SK-N-MC (cell line): Measurements from ENCODE around the gene MYBPC1.
"Not testable (repeated sequence)": the region's sequence is repeated elsewhere in the genome, so short reads cannot be mapped to it uniquely, and the experiment has no call there.

Experiments used
- EZH2 ChIP-seq: fragments of 200-600 bp; sonication (generic); IDR thresholded peaks from one replicate; pipeline ENCODE4 v1.6.1; 2017; ENCODE audit warnings: antibody characterized with exemption
- FOXP2 ChIP-seq: optimal IDR thresholded peaks from 2 replicates; pipeline ENCODE3; 2011; ENCODE audit warnings: mild to moderate bottlenecking, moderate library complexity; ENCODE audit not compliant: insufficient read depth; ENCODE audit errors: extremely low read length, control extremely low read depth
- POLR2AphosphoS5 ChIP-seq: IDR thresholded peaks from 2 replicates; pipeline ENCODE4 v1.6.1; 2012; ENCODE audit warnings: mild to moderate bottlenecking, low read depth, low read length, borderline replicate concordance

DNA sequence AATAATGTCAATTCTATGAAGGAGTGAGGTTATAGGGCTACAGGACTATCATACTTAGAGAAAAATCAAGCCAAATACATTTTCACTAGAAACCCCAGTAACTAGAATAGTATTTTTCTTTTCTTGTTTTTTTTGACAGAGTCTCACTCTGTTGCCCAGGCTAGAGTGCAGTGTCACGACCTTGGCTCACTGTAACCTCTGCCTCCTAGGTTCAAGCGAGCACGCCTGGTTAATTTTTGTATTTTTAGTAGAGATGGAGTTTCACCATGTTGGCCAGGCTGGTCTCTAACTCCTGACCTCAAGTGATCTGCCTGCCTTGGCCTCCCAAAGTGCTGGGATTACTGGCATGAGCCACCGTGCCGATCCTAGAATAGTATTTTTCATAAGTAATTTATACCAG, 139.7 kb downstream of the MYBPC1 start:
- not testable (repeated sequence) for TF ChIP-seq POLR2AphosphoS5, EZH2, FOXP2
